ENCODE results near the gene RTN1.

RTN1 gene

DNA sequence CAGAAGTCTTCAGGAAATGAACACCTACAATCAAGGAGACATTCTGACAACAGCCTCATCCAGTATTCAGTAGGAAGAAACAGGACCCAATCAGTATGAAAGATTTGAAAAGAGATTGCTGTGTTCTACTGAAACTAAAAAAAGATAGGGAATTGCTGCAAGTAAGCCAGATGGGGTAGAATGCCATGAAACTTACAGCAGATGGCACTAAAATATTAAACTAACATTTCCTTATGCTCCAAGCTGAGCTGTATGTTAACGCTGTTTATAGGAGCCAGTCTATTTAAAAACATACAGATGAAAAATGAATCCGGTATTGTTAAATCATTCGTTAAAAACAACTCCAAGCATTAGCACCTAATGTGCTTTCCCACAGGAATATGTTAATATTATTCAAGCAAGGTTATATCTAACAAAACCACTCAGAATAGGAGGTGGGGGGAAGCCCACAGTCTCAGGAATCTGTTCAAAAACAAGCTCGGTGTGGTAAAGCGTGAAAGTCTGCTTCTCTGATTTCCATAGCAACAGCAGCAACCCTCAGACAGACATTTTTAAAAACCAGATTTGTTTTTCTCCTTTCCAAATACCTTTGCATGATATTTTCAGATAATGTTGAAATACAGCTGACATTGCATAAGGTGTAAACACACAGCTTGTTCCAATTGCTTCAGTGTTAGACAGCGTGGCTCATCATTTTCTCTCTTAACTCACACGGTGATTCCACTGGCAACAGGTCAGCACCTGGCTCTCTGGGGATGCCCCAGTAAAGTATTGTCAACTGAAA is 162.6 kb downstream of the RTN1 start:
- Histone ChIP-seq H4K20me1 (ENCODE audit: insufficient read depth, low read length) (no peaks in the 10 kb centered on the region), H3K79me2 (ENCODE audit: insufficient read depth, low read length) (no peaks in the 10 kb centered on the region), H3K9ac (ENCODE audit: low read length) (no peak overlapping the region), H3F3A (ENCODE audit: insufficient read depth, low read length) (no peaks in the 10 kb centered on the region), H3K4me3 (ENCODE audit: low read depth, low read length, poor library complexity, severe bottlenecking) (no peak overlapping the region), H3K36me3 (ENCODE audit: insufficient read depth, low read length) (no peaks in the 10 kb centered on the region), H3K9me3 (ENCODE audit: low read length) (no peaks in the 10 kb centered on the region), H2AFZ (ENCODE audit: low read length) (no peak overlapping the region), H3K9me2 (ENCODE audit: low read depth, low read length) (no peaks in the 10 kb centered on the region), H3K4me1 (ENCODE audit: insufficient read depth, low read length, severe bottlenecking) (no peaks in the 10 kb centered on the region), H3K4me2 (ENCODE audit: low read length) (no peak overlapping the region), H3K27me3 (ENCODE audit: insufficient read depth, low read length) (no peaks in the 10 kb centered on the region), H3K27ac (ENCODE audit: low read depth, low read length, poor library complexity, severe bottlenecking) (no peak overlapping the region)
- TF ChIP-seq EZH2 (IDR thresholded peaks at IDR 0.05; ENCODE audit: borderline replicate concordance, low read length), result no peak
- TF ChIP-seq CTCF (IDR thresholded peaks at IDR 0.05; ENCODE audit: low read length), result no peak

DNA sequence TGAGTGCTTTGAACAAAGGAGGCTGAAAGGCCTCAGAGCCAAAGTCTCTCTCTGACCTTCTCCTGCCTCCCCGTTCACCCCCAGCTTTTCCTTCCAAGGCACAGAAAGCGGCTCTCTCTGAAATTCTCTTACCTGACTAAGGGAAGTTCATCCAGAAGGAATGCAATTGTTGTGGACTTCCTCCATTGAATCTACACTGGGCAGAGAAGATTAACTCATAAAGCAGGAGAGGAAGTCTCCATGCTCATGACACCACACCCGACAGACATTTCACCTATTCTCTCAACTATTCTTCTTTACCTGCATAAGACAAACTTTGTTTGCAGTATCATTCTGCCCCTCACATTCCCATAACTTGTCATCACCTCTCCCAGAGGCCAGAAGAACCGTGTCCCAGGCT is 164.7 kb downstream of the RTN1 start:
- Histone ChIP-seq H2AFZ (ENCODE audit: low read length) (no peak overlapping the region), H3K4me2 (ENCODE audit: low read length) (no peak overlapping the region), H3K4me3 (ENCODE audit: low read depth, low read length, poor library complexity, severe bottlenecking) (no peak overlapping the region), H3K9ac (ENCODE audit: low read length) (no peak overlapping the region), H3K36me3 (ENCODE audit: insufficient read depth, low read length) (no peaks in the 10 kb centered on the region), H3K27me3 (ENCODE audit: insufficient read depth, low read length) (no peaks in the 10 kb centered on the region), H3K9me2 (ENCODE audit: low read depth, low read length) (no peaks in the 10 kb centered on the region), H3K4me1 (ENCODE audit: insufficient read depth, low read length, severe bottlenecking) (no peaks in the 10 kb centered on the region), H3K9me3 (ENCODE audit: low read length) (peaks cover 5% of the 10 kb centered on the region; the same call in 1 of the 2 replicates), H3K79me2 (ENCODE audit: insufficient read depth, low read length) (no peaks in the 10 kb centered on the region), H3K27ac (ENCODE audit: low read depth, low read length, poor library complexity, severe bottlenecking) (no peak overlapping the region), H3F3A (ENCODE audit: insufficient read depth, low read length) (no peaks in the 10 kb centered on the region), H4K20me1 (ENCODE audit: insufficient read depth, low read length) (no peaks in the 10 kb centered on the region)
- TF ChIP-seq CTCF (IDR thresholded peaks at IDR 0.05; ENCODE audit: low read length) (no peak), EZH2 (IDR thresholded peaks at IDR 0.05; ENCODE audit: borderline replicate concordance, low read length) (no peak)

- Histone ChIP-seq H3K79me2 (ENCODE audit: insufficient read depth, low read length) (no peaks in the 10 kb centered on the region), H3K4me2 (ENCODE audit: low read length) (no peak overlapping the region), H3K9me3 (ENCODE audit: low read length) (peaks cover 5% of the 10 kb centered on the region; the same call in 1 of the 2 replicates), H3K27ac (ENCODE audit: low read depth, low read length, poor library complexity, severe bottlenecking) (no peak overlapping the region), H3K4me1 (ENCODE audit: insufficient read depth, low read length, severe bottlenecking) (no peaks in the 10 kb centered on the region), H3K9me2 (ENCODE audit: low read depth, low read length) (no peaks in the 10 kb centered on the region), H3K9ac (ENCODE audit: low read length) (no peak overlapping the region), H3K36me3 (ENCODE audit: insufficient read depth, low read length) (no peaks in the 10 kb centered on the region), H3F3A (ENCODE audit: insufficient read depth, low read length) (no peaks in the 10 kb centered on the region), H3K4me3 (ENCODE audit: low read depth, low read length, poor library complexity, severe bottlenecking) (no peak overlapping the region), H4K20me1 (ENCODE audit: insufficient read depth, low read length) (no peaks in the 10 kb centered on the region), H3K27me3 (ENCODE audit: insufficient read depth, low read length) (no peaks in the 10 kb centered on the region), H2AFZ (ENCODE audit: low read length) (no peak overlapping the region)
- TF ChIP-seq CTCF (IDR thresholded peaks at IDR 0.05; ENCODE audit: low read length) (no peak), EZH2 (IDR thresholded peaks at IDR 0.05; ENCODE audit: borderline replicate concordance, low read length) (no peak)
Observed at GRCh38 chr14:59705245-59705644, 165.3 kb downstream of the RTN1 start.

Data from OCI-LY1 (cell line).